Thymus (tissue), 11 donors: ENCODE data around the gene FAM168A. TPM values are rescaled to one million over a fixed set of nuclear protein-coding genes. Genes with fewer than 3 reads are reported as not detected.

ENCODE experiments used
- DNase-seq, 9 donors: peaks; one replicate each; pipeline ENCODE4 v3.0.0-alpha.2; 2013; ENCODE audit warnings: low spot score in 9 of 9, low read depth in 6 of 9, missing footprints in 1 of 9
- H3K27ac ChIP-seq, 2 donors: one replicate each; pipeline ENCODE4 v1.5.1; 2013; ENCODE audit warnings: control low read depth in 1 of 2, low read depth in 1 of 2, low read length in 1 of 2, mild to moderate bottlenecking in 1 of 2, moderate library complexity in 1 of 2
- H3K27me3 ChIP-seq, 2 donors: one replicate each; pipeline ENCODE4 v1.5.1; 2013; ENCODE audit warnings: low read length in 1 of 2; ENCODE audit not compliant: control insufficient read depth in 2 of 2, insufficient read depth in 1 of 2
- H3K36me3 ChIP-seq, 2 donors: one replicate each; pipeline ENCODE4 v1.5.1; 2013; ENCODE audit warnings: low read length in 1 of 2, mild to moderate bottlenecking in 1 of 2, moderate library complexity in 1 of 2; ENCODE audit not compliant: control insufficient read depth in 2 of 2, insufficient read depth in 2 of 2
- H3K4me1 ChIP-seq, 2 donors: one replicate each; pipeline ENCODE4 v1.5.1; 2013; ENCODE audit warnings: low read length in 2 of 2; ENCODE audit not compliant: control insufficient read depth in 2 of 2, insufficient read depth in 2 of 2
- H3K4me3 ChIP-seq, 2 donors: one replicate each; pipeline ENCODE4 v1.5.1; 2013; ENCODE audit warnings: low read length in 2 of 2, control low read depth in 1 of 2, mild to moderate bottlenecking in 1 of 2
- H3K9me3 ChIP-seq, 2 donors: one replicate each; pipeline ENCODE4 v1.5.1; 2013; ENCODE audit warnings: low read length in 1 of 2, mild to moderate bottlenecking in 1 of 2; ENCODE audit not compliant: control insufficient read depth in 2 of 2, insufficient read depth in 1 of 2
- WGBS: extraction: QIAGEN DNeasy Blood & Tissue Kit; methylation state at CpG from one replicate; pipeline ENCODE4 v1.1.7; 2013; 5-methylcytosine and 5-hydroxymethylcytosine counted together
- polyA plus RNA-seq: library from polyadenylated mRNA; stranded (reverse); fragments of 200-250 nt; gene quantifications from one replicate; pipeline ENCODE4 v1.2.3, GENCODE V29; 2013
- total RNA-seq: library from RNA; stranded (reverse); fragments of 120-200 nt; gene quantifications from one replicate; pipeline ENCODE4 v1.2.4, GENCODE V29; 2013
- donor health status: healthy.

The FAM168A gene
- total and polyA plus RNA-seq, 2 donors: 6.8 to 9.7 TPM

DNA sequence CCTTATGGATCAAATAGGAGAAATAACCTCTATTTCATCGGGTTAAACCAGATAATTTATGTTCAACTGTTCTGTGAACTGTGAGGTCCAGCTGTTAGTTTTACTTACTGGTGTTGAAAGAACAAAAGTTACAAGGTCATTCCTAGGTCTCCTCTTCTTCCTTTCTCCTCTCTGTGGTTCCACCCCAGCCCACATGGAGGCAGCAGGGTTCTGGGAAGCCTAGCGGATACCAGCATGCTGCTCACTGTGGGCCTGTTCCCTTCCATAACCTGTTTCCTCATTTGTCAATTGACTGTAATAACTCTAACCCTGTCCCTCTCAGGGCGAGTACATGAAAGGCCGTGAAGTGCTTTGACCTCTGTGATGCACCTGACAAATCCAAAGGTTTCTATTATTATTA is 193.9 kb downstream of the FAM168A start:
- Histone ChIP-seq H3K4me3 (no peak overlapping the region), H3K4me1 (no peaks in the 10 kb centered on the region), H3K36me3 (peaks cover 42 to 53% of the 10 kb centered on the region in 2 donors), H3K27me3 (no peaks in the 10 kb centered on the region), H3K9me3 (no peaks in the 10 kb centered on the region), H3K27ac (no peak overlapping the region)
- DNase-seq: no peak
- 90% methylated on average over 4 of the region's 4 CpGs for WGBS

DNA sequence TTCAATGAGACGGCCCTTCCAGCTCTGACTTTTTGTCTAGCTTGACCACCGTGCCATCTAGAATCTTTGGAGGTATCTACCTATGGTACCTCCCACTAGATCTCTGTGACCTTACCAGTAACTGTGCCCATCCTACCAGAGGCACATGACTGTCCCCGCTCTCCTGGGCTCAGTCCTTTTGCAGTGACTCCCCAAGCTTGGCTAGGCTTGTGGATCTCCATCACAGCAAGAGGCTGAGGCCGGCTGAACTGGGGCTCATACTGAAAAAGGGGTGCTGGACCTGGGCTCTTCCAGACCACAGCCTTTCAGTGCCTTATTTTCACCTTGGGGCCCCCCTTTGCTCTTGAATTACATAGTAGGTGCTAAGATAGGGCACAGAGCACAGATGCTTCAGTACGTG is 194.4 kb downstream of the FAM168A start:
- WGBS: 97% methylated on average over 5 of the region's 5 CpGs
- no peak overlapping the region for H3K27ac ChIP-seq
- no peak overlapping the region for H3K4me3 ChIP-seq
- no peak for DNase-seq
- no peaks in the 10 kb centered on the region for H3K27me3 ChIP-seq
- H3K4me1 ChIP-seq: no peaks in the 10 kb centered on the region
- no peaks in the 10 kb centered on the region for H3K9me3 ChIP-seq
- peaks cover 39 to 48% of the 10 kb centered on the region in 2 donors for H3K36me3 ChIP-seq

DNA sequence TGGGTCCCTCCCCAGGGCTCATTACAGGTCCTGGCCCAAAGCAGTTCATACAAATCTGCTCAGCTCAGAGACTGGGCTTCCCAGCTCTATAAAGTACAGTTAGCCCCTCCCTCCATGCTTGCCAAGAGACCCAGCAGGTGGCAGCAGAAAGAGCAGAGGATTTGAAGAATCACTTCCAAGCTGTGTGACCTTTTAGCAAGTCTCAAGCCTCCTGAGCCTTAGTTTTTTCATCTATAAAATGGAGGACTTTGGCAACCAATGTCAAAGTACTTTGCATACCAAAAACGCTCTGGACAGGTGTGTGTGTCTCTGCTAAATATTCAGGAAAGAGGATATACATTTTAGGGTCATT is 195.1 kb downstream of the FAM168A start:
- H3K9me3 ChIP-seq: no peaks in the 10 kb centered on the region
- H3K4me3 ChIP-seq: no peak overlapping the region
- 93% methylated on average over 1 of the region's 1 CpG for WGBS
- H3K27me3 ChIP-seq: no peaks in the 10 kb centered on the region
- peaks cover 33 to 46% of the 10 kb centered on the region in 2 donors for H3K36me3 ChIP-seq
- H3K4me1 ChIP-seq: no peaks in the 10 kb centered on the region
- no peak overlapping the region for H3K27ac ChIP-seq
- DNase-seq: peak in 2 of 9 donors; percentile 33 to 46

GRCh38 chr11:73401924-73402833 is 195.7 kb downstream of the FAM168A start:
- H3K4me3 ChIP-seq: no peak overlapping the region
- H3K36me3 ChIP-seq: peaks cover 34 to 49% of the 10 kb centered on the region in 2 donors
- no peak overlapping the region for H3K27ac ChIP-seq
- WGBS: 97% methylated on average over 15 of the region's 15 CpGs
- H3K27me3 ChIP-seq: no peaks in the 10 kb centered on the region
- no peak for DNase-seq
- no peaks in the 10 kb centered on the region for H3K9me3 ChIP-seq
- no peaks in the 10 kb centered on the region for H3K4me1 ChIP-seq

DNA sequence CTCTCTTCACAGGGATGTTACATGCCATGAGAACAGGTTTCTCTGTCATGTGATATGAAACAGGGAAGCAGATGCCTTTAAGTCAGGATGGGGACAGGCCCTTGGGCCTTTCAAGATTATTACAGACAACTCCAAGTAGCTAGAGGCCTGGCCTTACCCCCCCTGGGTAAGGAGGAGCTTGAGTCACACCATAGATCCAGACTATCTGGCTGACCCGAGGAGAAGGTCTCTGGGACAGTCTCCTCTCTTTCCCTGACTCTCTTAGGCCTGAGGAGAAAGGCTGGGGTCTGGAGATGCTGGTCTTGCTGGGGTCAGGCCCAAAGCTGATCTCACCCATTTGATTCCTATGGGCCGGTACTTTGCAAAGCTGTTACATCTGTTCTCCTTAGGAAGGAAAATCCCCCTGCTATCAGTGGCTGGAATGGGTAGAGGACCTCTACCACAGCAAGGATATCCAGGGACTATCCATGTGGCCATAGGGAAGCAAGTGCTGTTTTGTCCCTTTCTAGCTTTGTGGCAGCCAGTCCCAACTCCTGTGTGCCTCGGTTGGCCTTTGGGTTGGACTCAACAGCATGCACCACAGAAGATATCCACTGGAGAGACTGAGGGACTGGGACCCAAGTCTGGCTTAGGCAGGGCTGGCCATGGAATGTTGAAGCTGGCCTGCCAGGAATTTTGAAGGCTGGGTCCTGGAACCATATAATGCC is 196.5 kb downstream of the FAM168A start:
- Histone ChIP-seq H3K27ac (no peak overlapping the region), H3K4me1 (no peaks in the 10 kb centered on the region), H3K9me3 (no peaks in the 10 kb centered on the region), H3K4me3 (no peak overlapping the region), H3K27me3 (no peaks in the 10 kb centered on the region), H3K36me3 (peaks cover 40 to 49% of the 10 kb centered on the region in 2 donors)
- 98% methylated on average over 3 of the region's 3 CpGs for WGBS
- no peak for DNase-seq

DNA sequence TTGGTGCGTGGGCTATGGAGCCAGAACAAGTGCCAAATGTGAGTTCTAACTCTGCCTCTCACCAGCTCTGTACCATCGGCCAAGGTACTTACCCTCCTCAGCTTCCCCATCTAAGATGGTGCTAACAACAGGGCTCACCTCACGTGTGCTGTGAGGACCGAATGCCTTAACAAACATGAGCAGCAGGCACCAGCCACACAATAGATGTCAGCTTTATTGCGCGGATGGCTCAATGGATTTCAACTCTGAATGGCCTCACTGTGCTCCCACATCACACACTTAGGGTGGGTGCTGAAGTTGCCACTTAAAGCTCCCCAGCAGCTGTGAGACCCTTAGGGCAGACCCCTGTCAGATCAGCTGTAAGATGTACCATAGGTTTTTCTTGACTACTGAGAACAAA is 197.6 kb downstream of the FAM168A start:
- no peak for DNase-seq
- no peaks in the 10 kb centered on the region for H3K27me3 ChIP-seq
- no peak overlapping the region for H3K27ac ChIP-seq
- no peak overlapping the region for H3K4me3 ChIP-seq
- H3K36me3 ChIP-seq: peaks cover 41 to 50% of the 10 kb centered on the region in 2 donors
- 97% methylated on average over 6 of the region's 6 CpGs for WGBS
- H3K9me3 ChIP-seq: no peaks in the 10 kb centered on the region
- no peaks in the 10 kb centered on the region for H3K4me1 ChIP-seq

DNA sequence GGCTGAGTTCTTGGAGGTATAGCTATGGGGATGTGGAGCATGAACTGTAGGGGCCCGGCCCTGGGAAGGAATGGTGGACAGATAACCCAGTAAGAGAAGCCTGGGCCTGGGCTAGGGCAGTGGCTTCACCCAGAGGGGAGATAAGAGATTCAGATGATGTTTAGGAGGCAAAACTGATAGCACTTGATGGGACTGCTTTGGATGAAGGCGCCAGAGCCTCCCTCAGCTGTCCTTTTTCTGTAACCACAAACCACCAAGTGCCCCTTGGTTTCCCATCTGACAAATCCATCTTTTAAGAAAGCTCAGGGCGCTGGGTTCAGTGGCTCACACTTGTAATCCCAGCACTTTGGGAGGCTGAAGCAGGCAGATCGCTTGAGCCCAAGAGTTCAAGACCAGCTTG is 198.3 kb downstream of the FAM168A start:
- WGBS: 72% methylated on average over 4 of the region's 4 CpGs
- H3K36me3 ChIP-seq: peaks cover 41 to 44% of the 10 kb centered on the region in 2 donors
- H3K27me3 ChIP-seq: no peaks in the 10 kb centered on the region
- DNase-seq: no peak
- H3K4me3 ChIP-seq: no peak overlapping the region
- H3K4me1 ChIP-seq: no peaks in the 10 kb centered on the region
- no peak overlapping the region for H3K27ac ChIP-seq
- H3K9me3 ChIP-seq: no peaks in the 10 kb centered on the region

DNA sequence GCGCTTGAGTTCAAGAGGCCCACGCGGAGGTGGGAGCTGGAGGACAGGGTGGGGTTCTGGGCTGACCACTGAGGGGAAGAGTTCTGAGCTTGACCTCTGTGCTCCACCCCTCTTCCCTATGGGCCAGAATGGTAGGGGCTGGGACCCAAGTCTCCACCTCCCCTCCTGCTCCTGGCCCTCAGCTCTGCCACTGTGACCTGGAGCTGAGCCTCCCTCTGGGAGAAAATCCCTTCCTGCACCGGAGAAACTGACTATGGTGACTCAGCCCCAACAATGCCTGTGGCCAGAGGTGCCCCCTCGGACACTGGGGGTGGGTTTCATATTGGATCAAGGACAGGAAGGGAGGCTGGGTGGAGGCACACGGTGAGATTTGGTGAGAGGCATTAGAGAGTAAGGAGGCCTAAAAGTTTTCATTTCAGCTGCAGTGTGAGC is 198.7 kb downstream of the FAM168A start:
- no peak overlapping the region for H3K27ac ChIP-seq
- H3K4me3 ChIP-seq: no peak overlapping the region
- H3K4me1 ChIP-seq: no peaks in the 10 kb centered on the region
- H3K27me3 ChIP-seq: no peaks in the 10 kb centered on the region
- peaks cover 41 to 45% of the 10 kb centered on the region in 2 donors for H3K36me3 ChIP-seq
- H3K9me3 ChIP-seq: no peaks in the 10 kb centered on the region
- whole genome bisulfite sequencing: 95% methylated on average over 6 of the region's 6 CpGs
- DNase-seq: no peak

DNA sequence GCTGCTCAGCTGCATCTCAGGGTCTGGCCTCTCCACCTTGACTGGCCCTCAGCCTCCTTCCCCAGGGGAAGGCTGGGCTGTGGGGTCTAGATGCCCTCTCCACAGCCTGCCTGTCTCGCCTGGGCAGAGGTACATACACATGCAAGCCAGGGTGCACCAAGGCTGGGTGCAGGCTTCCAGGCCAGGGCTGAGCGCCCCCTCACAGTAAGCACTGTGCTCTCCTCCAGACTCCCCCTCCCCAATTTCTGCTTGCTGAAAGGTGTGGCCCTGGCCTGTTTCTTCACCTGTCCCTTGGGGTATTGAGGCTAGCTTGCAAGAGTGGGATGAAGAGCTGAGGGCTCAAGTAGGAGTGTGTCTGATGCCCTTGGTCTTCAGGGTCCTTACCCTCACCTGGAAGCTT is 199.2 kb downstream of the FAM168A start:
- H3K9me3 ChIP-seq: no peaks in the 10 kb centered on the region
- 99% methylated on average over 2 of the region's 2 CpGs for WGBS
- H3K27ac ChIP-seq: no peak overlapping the region
- no peaks in the 10 kb centered on the region for H3K4me1 ChIP-seq
- H3K27me3 ChIP-seq: no peaks in the 10 kb centered on the region
- peaks cover 37 to 43% of the 10 kb centered on the region in 2 donors for H3K36me3 ChIP-seq
- DNase-seq: no peak
- H3K4me3 ChIP-seq: no peak overlapping the region
